Tracheal epithelial cell (primary cell): ENCODE results near the gene CYBB. TPM values are rescaled to one million over a fixed set of nuclear protein-coding genes. Genes with fewer than 3 reads are reported as not detected.

Experiments
- total RNA-seq: library from RNA; depleted of rRNA; stranded (reverse); fragments of >200 nt; gene quantifications from 2 replicates; pipeline ENCODE4 v1.2.1, GENCODE V29; 2014

The CYBB gene
- total RNA-seq = under 0.01 TPM in 1 of 2 replicates, not detected in the other

DNA sequence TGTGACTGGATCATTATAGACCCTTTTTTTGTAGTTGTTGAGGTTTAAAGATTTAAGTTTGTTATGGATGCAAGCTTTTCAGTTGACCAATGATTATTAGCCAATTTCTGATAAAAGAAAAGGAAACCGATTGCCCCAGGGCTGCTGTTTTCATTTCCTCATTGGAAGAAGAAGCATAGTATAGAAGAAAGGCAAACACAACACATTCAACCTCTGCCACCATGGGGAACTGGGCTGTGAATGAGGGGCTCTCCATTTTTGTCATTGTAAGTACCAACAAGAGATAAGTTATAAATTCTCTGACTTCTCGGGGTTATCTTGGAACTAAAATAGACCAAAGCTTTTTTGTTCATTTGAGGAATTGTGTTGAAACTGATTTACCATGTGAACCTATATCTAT, at the start of gene CYBB:
CYBB (plus strand) TSS at position 203 of the 400 bp plus-strand sequence; CDS start at position 222, 19 bp downstream.

DNA sequence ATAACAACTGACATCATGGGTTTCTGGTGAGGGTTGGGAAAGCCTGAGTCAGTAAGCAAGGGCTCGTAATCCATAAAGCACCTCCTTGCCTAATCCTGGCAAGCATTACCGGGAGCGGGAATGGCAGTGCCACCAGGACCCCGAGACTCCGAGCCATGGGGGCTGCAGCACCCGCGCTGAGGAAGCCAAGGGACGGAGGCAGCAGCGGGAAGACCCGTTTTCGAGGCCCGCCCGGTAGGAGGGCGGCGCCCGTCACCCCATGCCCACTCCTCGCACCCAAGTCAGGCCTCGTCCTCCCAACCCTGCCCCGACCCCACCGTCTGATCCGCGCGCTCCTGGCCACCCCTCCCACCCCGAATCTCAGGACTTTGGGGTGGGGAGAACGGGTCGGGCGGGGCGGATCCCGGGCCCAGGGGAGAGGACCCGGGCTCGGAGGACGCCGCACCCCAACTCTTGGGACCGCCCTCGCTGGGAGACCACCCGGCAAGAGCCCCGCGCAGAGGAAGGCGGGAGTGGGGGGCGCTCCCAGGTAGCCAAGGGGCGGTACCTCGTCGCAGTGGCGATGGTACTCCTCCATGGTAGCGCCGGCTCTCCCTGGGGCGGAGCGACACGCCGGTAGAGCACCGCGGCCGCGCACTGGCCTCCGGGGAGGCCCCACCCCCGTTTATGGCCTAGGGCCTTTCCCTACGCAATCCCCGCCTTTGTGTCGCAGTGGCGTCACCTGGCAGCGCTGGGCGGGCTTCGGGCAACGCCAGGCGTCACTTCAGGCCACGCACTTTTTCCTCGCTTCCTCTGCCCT, 67.3 kb downstream of the CYBB start, which contains the start of gene DYNLT3:
DYNLT3 (minus strand) TSS at position 638 of the 799 bp plus-strand sequence; CDS start at position 577, 61 bp downstream.

Other genes starting within 250 kb of the CYBB start
- 0.21 and 0.48 TPM in 2 replicates for gene LANCL3, start 208.4 kb upstream of the CYBB start, total RNA-seq
- gene XK, start 94.3 kb upstream of the CYBB start, total RNA-seq = 0.72 and 0.85 TPM in 2 replicates
- gene DYNLT3, start 67.5 kb downstream of the CYBB start, total RNA-seq = 32.0 and 42.7 TPM in 2 replicates
- gene SYTL5, start 226.5 kb downstream of the CYBB start, total RNA-seq = 0.48 and 3.6 TPM in 2 replicates